Measurements from ENCODE around the gene SGCA. TPM values are rescaled to one million over a fixed set of nuclear protein-coding genes. Genes with fewer than 3 reads are reported as not detected.

The SGCA gene
- total RNA-seq, 1 donor from 2014 or later, result 12.0 TPM

GRCh38 chr17:50127697-50128361 is 38.0 kb upstream of the SGCA start:
- TF ChIP-seq, protein P1, sequence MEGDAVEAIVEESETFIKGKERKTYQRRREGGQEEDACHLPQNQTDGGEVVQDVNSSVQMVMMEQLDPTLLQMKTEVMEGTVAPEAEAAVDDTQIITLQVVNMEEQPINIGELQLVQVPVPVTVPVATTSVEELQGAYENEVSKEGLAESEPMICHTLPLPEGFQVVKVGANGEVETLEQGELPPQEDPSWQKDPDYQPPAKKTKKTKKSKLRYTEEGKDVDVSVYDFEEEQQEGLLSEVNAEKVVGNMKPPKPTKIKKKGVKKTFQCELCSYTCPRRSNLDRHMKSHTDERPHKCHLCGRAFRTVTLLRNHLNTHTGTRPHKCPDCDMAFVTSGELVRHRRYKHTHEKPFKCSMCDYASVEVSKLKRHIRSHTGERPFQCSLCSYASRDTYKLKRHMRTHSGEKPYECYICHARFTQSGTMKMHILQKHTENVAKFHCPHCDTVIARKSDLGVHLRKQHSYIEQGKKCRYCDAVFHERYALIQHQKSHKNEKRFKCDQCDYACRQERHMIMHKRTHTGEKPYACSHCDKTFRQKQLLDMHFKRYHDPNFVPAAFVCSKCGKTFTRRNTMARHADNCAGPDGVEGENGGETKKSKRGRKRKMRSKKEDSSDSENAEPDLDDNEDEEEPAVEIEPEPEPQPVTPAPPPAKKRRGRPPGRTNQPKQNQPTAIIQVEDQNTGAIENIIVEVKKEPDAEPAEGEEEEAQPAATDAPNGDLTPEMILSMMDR (IDR thresholded peaks at IDR 0.05), result no peak
- Mint-ChIP-seq H3K4me3 (ENCODE audit: unreplicated experiment) (peak overlapping the region; percentile 93), H3K9me3 (ENCODE audit: unreplicated experiment) (no peaks in the 10 kb centered on the region), H3K4me1 (ENCODE audit: unreplicated experiment) (peaks cover 38% of the 10 kb centered on the region), H3K27me3 (ENCODE audit: unreplicated experiment) (no peaks in the 10 kb centered on the region), H3K36me3 (ENCODE audit: unreplicated experiment) (no peaks in the 10 kb centered on the region), H3K27ac (ENCODE audit: unreplicated experiment) (peak overlapping the region; percentile 31)
- DNase-seq (ENCODE audit: extremely low spot score, unreplicated experiment), result no peak

- TF ChIP-seq, protein P1 (IDR thresholded peaks at IDR 0.05), result no peak
- no peak for DNase-seq (ENCODE audit: extremely low spot score, unreplicated experiment)
- Mint-ChIP-seq H3K4me1 (ENCODE audit: unreplicated experiment) (peaks cover 40% of the 10 kb centered on the region), H3K36me3 (ENCODE audit: unreplicated experiment) (no peaks in the 10 kb centered on the region), H3K27ac (ENCODE audit: unreplicated experiment) (peak overlapping the region; percentile 94), H3K9me3 (ENCODE audit: unreplicated experiment) (no peaks in the 10 kb centered on the region), H3K27me3 (ENCODE audit: unreplicated experiment) (no peaks in the 10 kb centered on the region), H3K4me3 (ENCODE audit: unreplicated experiment) (peak overlapping the region; percentile 93)
Measured at GRCh38 chr17:50128441-50129352, 37.1 kb upstream of the SGCA start.

DNA sequence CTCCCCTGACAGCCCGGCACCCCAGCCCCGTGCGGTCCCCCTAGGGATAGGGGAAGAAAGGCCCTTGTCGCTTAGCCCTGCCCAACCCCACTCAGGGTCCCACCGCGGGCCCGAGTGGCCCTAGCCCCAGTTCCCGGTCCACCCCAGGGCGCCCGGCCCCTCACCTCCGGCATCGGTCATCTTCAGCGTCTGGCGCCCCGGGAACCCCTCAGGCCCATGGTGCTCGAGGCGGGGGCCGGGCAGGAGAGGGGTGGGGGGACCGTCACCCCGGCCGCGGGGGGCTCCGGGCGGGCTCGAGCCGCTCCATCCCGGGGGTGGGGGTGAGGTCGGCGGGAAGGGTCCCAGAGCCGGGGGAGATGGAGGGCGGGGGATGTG is 36.5 kb upstream of the SGCA start:
- TF ChIP-seq, protein P1 (IDR thresholded peaks at IDR 0.05), result no peak
- Mint-ChIP-seq H3K4me3 (ENCODE audit: unreplicated experiment) (peak overlapping the region; percentile 93), H3K36me3 (ENCODE audit: unreplicated experiment) (no peaks in the 10 kb centered on the region), H3K27ac (ENCODE audit: unreplicated experiment) (no peak overlapping the region), H3K9me3 (ENCODE audit: unreplicated experiment) (no peaks in the 10 kb centered on the region), H3K4me1 (ENCODE audit: unreplicated experiment) (peaks cover 40% of the 10 kb centered on the region), H3K27me3 (ENCODE audit: unreplicated experiment) (no peaks in the 10 kb centered on the region)
- no peak for DNase-seq (ENCODE audit: extremely low spot score, unreplicated experiment)

DNA sequence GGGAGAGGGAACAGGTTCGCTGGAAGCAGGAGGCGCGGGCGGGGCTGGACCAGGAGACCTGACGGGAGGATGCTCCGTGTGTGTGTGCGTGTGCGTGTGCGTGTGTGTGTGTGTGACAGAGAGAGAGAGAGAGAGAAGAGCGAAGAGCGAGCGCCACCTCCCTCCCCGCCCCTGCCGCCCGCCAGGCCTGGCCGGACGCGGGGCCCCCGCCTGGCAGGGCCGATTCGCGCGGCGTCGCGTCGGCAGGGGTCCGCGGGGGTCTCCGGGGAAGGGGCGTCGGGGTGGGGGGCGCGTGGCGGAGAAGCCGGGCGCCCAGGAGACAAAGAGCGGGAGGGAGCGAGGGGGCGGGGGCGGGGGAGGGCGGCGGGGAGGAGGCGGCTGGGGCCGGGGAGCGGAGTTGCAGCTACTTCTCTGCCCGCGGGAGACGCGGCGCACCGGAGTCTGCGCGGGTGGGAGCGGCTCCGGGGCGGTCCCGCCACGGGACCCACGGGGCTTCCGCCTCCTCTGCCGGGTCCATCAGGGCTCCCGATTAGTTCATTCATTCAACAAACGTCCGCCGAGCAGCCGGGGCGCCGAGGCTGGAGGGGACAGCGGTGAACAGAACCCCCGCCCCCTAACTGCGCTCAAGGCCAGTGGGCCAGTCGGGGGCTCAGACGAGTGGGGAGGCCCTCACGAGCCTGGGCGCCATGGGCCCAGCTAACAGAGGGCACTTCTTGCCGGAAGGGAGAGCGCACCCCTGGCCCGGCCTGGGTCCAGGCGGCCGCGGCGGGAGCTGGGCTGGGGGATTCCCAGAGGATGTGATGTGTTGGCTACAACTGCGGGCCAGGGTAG is 35.9 kb upstream of the SGCA start, which contains the start of gene SAMD14:
Gene SAMD14, minus strand, starts transcription at position 433 of the 831 bp plus-strand sequence. CDS start 5,201 bp downstream, outside the sequence.
- H3K4me3 Mint-ChIP-seq (ENCODE audit: unreplicated experiment), result peak within 1 kb of the TSS; percentile 93
- no peaks in the 10 kb centered on the region for H3K27me3 Mint-ChIP-seq (ENCODE audit: unreplicated experiment)
- peaks cover 45% of the 10 kb centered on the region for H3K4me1 Mint-ChIP-seq (ENCODE audit: unreplicated experiment)
- H3K36me3 Mint-ChIP-seq (ENCODE audit: unreplicated experiment), result no peaks in the 10 kb centered on the region
- H3K27ac Mint-ChIP-seq (ENCODE audit: unreplicated experiment), result peak within 1 kb of the TSS; percentile 94
- TF ChIP-seq, protein P1 (IDR thresholded peaks at IDR 0.05), result no peak
- DNase-seq (ENCODE audit: extremely low spot score, unreplicated experiment), result no peak
- no peaks in the 10 kb centered on the region for H3K9me3 Mint-ChIP-seq (ENCODE audit: unreplicated experiment)
